Measurements from ENCODE around the gene PTAR1. TPM values are rescaled to one million over a fixed set of nuclear protein-coding genes. Genes with fewer than 3 reads are reported as not detected.

The PTAR1 gene
- total and polyA plus RNA-seq, 8 donors: 6.2 to 32.5 (median 21.7) TPM

GRCh38 chr9:69678843-69679538, 80.8 kb downstream of the PTAR1 start:
- intact Hi-C loops (cut with DNase I): no loop called here
- TF ChIP-seq, protein P1, sequence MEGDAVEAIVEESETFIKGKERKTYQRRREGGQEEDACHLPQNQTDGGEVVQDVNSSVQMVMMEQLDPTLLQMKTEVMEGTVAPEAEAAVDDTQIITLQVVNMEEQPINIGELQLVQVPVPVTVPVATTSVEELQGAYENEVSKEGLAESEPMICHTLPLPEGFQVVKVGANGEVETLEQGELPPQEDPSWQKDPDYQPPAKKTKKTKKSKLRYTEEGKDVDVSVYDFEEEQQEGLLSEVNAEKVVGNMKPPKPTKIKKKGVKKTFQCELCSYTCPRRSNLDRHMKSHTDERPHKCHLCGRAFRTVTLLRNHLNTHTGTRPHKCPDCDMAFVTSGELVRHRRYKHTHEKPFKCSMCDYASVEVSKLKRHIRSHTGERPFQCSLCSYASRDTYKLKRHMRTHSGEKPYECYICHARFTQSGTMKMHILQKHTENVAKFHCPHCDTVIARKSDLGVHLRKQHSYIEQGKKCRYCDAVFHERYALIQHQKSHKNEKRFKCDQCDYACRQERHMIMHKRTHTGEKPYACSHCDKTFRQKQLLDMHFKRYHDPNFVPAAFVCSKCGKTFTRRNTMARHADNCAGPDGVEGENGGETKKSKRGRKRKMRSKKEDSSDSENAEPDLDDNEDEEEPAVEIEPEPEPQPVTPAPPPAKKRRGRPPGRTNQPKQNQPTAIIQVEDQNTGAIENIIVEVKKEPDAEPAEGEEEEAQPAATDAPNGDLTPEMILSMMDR (IDR thresholded peaks at IDR 0.05): no peak
- no peaks in the 10 kb centered on the region for H3K4me1 ChIP-seq
- H3K27ac ChIP-seq: no peak overlapping the region
- H3K9me3 ChIP-seq: no peaks in the 10 kb centered on the region
- ATAC-seq: no peak
- FAIRE-seq: no peak
- H3K36me3 ChIP-seq: no peaks in the 10 kb centered on the region
- no peak overlapping the region for H3K4me3 ChIP-seq
- no peaks in the 10 kb centered on the region for H3K27me3 ChIP-seq
- 61 to 63% methylated on average over 4 of the region's 4 CpGs for WGBS, 2 donors
- no peak for DNase-seq

GRCh38 chr9:69677931-69678330, 81.9 kb downstream of the PTAR1 start:
- ATAC-seq: no peak
- FAIRE-seq: no peak
- H3K36me3 ChIP-seq: no peaks in the 10 kb centered on the region
- no peak for DNase-seq
- H3K27ac ChIP-seq: no peak overlapping the region
- 75 to 83% methylated on average over 5 of the region's 5 CpGs for WGBS, 2 donors
- TF ChIP-seq, protein P1 (IDR thresholded peaks at IDR 0.05): no peak
- H3K4me3 ChIP-seq: no peak overlapping the region
- no peaks in the 10 kb centered on the region for H3K9me3 ChIP-seq
- no peaks in the 10 kb centered on the region for H3K4me1 ChIP-seq
- intact Hi-C loops (cut with DNase I): no loop called here
- H3K27me3 ChIP-seq: no peaks in the 10 kb centered on the region

GRCh38 chr9:69675563-69675962, 84.2 kb downstream of the PTAR1 start:
- FAIRE-seq: no peak

DNA sequence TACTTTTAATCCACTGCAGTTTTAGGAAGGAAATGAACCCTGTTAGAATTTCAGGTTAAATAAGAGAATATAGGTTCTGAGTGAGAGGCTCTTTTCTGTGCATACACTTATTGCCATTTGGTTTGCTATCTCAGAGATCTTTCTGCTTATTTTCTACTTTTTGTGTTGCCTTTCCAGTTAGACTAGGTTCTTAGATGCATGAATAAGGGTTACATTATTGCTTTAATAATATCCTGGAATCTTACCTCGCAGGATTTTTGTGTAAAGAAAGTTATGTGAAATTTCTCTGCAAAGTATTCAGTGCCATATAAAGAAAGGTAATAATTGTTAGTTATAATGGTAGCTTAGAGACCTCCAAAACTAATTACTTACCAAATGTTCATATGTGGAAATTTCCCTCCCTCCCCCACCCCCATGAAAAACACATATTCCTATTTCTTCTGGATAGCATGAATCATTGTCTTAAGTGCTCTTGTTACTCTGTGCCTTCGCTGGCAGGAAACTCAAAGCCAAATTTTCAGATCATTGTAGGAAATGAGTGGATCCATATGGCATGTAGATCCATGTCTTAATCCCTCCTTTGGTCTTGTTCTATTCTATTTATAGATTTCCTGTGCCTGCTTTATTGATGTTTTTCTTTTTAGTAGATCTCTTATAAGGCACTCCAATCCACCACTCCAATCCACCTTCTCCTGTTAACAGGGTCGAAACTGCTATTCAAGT, 84.9 kb downstream of the PTAR1 start:
- H3K9me3 ChIP-seq: no peaks in the 10 kb centered on the region
- FAIRE-seq: no peak
- no peak for ATAC-seq
- no peak overlapping the region for H3K4me3 ChIP-seq
- intact Hi-C loops (cut with DNase I): no loop called here
- no peaks in the 10 kb centered on the region for H3K36me3 ChIP-seq
- H3K27ac ChIP-seq: no peak overlapping the region
- no peaks in the 10 kb centered on the region for H3K4me1 ChIP-seq
- 70 to 73% methylated on average over 3 of the region's 3 CpGs for WGBS, 2 donors
- TF ChIP-seq, protein P1 (IDR thresholded peaks at IDR 0.05): no peak
- DNase-seq: no peak
- no peaks in the 10 kb centered on the region for H3K27me3 ChIP-seq

More at GRCh38 chr9:69675563-69675962, 84.2 kb downstream of the PTAR1 start:
- ATAC-seq (no peak), DNase-seq (no peak)
- no peaks in the 10 kb centered on the region for H3K9me3 ChIP-seq
- no peaks in the 10 kb centered on the region for H3K36me3 ChIP-seq
- TF ChIP-seq, protein P1 (IDR thresholded peaks at IDR 0.05): no peak
- intact Hi-C loops (cut with DNase I): no loop called here
- H3K27me3 ChIP-seq: no peaks in the 10 kb centered on the region
- H3K4me1 ChIP-seq: no peaks in the 10 kb centered on the region
- 90 to 96% methylated on average over 3 of the region's 3 CpGs for WGBS, 2 donors
- no peak overlapping the region for H3K4me3 ChIP-seq
- H3K27ac ChIP-seq: no peak overlapping the region
